NCI-H510A (cell line): ENCODE data around the gene RCVRN.

Experiments used
- DNase-seq: peaks from one replicate; lab custom pipeline; 2025; lab: John Stamatoyannopoulos, UW

Gene RCVRN

DNA sequence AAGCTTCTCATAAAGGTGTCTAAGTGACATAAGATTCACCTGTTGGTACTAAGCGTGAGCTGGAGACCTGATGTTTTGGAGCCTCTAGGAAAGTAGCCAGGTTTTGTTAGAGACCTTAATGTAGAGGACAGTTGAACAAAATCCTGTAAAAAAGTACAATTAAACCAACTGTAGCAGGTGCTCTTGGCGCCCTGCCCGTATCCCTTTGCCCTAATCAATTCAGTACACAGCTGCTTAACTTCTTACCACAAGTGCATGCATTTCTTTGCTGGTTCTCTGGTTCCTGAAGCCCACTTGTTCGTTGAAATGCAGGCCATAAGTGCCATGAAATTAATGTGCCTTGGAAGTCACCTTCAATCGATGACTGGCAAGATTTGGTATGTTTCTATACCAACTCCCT lies 54.9 kb downstream of the RCVRN start:
- no peak for DNase-seq
